ENCODE measurements around the gene SCRN2. TPM values are rescaled to one million over a fixed set of nuclear protein-coding genes. Genes with fewer than 3 reads are reported as not detected.

SCRN2 gene
- total RNA-seq: 10 to 100 TPM; 20.6 to 21.0 TPM

DNA sequence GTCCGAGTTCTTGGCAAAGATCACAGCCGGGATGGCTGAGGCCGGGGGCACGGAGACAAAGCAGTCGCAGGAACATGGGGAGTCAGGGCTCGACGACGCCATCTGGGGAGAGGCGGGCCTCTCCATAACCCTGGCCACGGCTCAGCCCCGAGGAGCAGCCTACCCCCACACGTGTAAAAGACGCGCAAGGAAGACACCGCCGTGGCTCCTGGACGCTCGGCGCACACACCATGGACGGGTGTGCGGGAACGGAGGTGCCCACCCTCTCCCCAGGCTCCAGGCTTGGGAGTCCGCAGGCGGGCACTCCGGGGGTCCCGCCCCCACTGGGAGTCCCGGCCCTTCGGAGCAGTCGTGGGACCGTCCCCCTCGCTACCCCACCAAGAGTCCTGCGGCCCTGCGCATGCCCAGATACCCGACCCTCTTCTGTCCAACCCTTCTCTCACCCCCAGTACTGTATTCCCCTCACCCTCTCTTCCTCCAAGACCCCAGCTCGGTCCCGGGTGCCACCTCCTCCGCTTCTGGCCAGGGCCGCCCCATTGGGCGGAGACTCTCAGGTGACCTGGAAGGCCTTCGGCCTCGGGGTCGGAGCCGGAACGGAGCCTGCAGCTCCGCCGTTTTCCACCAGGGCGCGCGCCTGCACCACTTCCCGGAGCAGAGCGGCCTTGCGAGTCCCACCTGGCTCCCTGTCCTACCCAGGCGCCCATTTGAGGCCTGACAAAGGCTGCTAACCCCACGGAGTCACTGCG lies at the start of gene SCRN2:
TSS of gene SCRN2 (minus strand) at position 532 of the 746 bp plus-strand sequence. CDS start at position 102, 430 bp downstream.
- DNase-seq: peak; percentile 95
- POLR2A ChIA-PET: interaction anchor here (0.7 to 2.3 kb wide), 5 partner anchors 9 to 100 kb away, joined by 3 to 15 read pairs (median 6); partner anchors contain the start of genes LRRC46, MRPL10, PNPO and SP2
- peaks cover 30% of the 10 kb centered on the region for H3K4me1 Mint-ChIP-seq (ENCODE audit: low read depth)
- H3K36me3 Mint-ChIP-seq: peaks cover 1% of the 10 kb centered on the region
- no peaks in the 10 kb centered on the region for H3K9me3 Mint-ChIP-seq
- peak within 1 kb of the TSS; percentile 70 for H3K27ac Mint-ChIP-seq
- H3K27me3 Mint-ChIP-seq: peaks cover 15% of the 10 kb centered on the region
- intact Hi-C loops (cut with micrococcal nuclease): loop anchor here (1.0 to 10.0 kb wide), 4 partner anchors 49 to 264 kb away; partner anchors contain the start of genes CBX1, SNX11 and SP2
- CTCF ChIA-PET: interaction anchor here (0.5 to 18.4 kb wide), 22 partner anchors 10 to 171 kb away, joined by 3 to 672 read pairs (median 4); partner anchors contain the start of genes CDK5RAP3, LRRC46, MRPL10 and PNPO
- H3K4me3 Mint-ChIP-seq: peak within 1 kb of the TSS; percentile 91

GRCh38 chr17:47889734-47890529 lies 48.9 kb upstream of the SCRN2 start:
- no peaks in the 10 kb centered on the region for H3K9me3 Mint-ChIP-seq
- H3K4me1 Mint-ChIP-seq (ENCODE audit: low read depth): peaks cover 17% of the 10 kb centered on the region
- H3K27me3 Mint-ChIP-seq: no peaks in the 10 kb centered on the region
- intact Hi-C loops (cut with micrococcal nuclease): loop anchor here (1.0 kb wide), 1 partner anchor 49 kb away; the partner anchor contains the start of gene SCRN2
- ChIA-PET POLR2A (interaction anchor here (1.0 kb wide), 1 partner anchor 49 kb away, joined by 3 read pairs; the partner anchor contains the start of gene SCRN2), CTCF (interaction anchor here (0.5 to 15.7 kb wide), 31 partner anchors 8 to 649 kb away, joined by 3 to 672 read pairs (median 4); partner anchors contain the start of genes CDK5RAP3, LRRC46, MRPL10 and OSBPL7)
- H3K36me3 Mint-ChIP-seq: no peaks in the 10 kb centered on the region
- H3K27ac Mint-ChIP-seq: no peak overlapping the region
- H3K4me3 Mint-ChIP-seq: no peak overlapping the region
- peak; percentile 94 for DNase-seq

DNA sequence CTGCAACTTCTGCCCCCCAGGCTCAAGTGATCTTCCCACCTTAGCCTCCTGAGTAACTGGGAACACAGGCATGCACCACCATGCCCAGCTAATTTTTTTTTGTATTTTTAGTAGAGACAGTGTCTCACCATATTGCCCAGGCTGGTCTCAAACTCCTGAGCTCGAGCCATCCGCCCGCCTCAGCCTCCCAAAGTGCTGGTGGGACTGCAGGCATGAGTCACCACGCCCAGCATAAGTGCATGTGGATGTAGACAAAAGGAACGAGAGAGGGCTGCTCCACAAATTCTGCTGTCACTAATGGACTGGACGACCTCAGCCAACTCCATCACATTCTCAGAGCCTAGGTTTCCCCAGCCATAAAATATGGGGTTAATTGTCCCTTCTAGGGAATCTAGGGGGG lies 47.2 kb upstream of the SCRN2 start:
- Mint-ChIP-seq H3K36me3 (no peaks in the 10 kb centered on the region), H3K4me1 (ENCODE audit: low read depth) (peaks cover 17% of the 10 kb centered on the region), H3K27me3 (no peaks in the 10 kb centered on the region), H3K9me3 (no peaks in the 10 kb centered on the region), H3K4me3 (no peak overlapping the region), H3K27ac (no peak overlapping the region)
- ChIA-PET POLR2A (interaction anchor here (0.7 kb wide), 1 partner anchor 46 kb away, joined by 4 read pairs; no protein-coding TSS in a partner anchor), CTCF (interaction anchor here (0.7 to 15.7 kb wide), 5 partner anchors 17 to 105 kb away, joined by 3 to 672 read pairs (median 5); partner anchors contain the start of genes SCRN2 and SP6)
- intact Hi-C loops (cut with micrococcal nuclease): no loop called here
- no peak for DNase-seq

- Mint-ChIP-seq H3K4me3 (no peak overlapping the region), H3K27me3 (peaks cover under 1% of the 10 kb centered on the region), H3K4me1 (ENCODE audit: low read depth) (peaks cover 25% of the 10 kb centered on the region), H3K9me3 (no peaks in the 10 kb centered on the region), H3K27ac (no peak overlapping the region), H3K36me3 (no peaks in the 10 kb centered on the region)
- CTCF ChIA-PET: interaction anchor here (0.6 to 15.7 kb wide), 6 partner anchors 8 to 154 kb away, joined by 3 to 672 read pairs (median 3); partner anchors contain the start of genes OSBPL7, SCRN2 and SP6
- POLR2A ChIA-PET: interaction anchor here (0.6 kb wide), 1 partner anchor 135 kb away, joined by 3 read pairs; no protein-coding TSS in a partner anchor
- no peak for DNase-seq
- intact Hi-C loops (cut with micrococcal nuclease): no loop called here
These were observed 44.0 kb upstream of the SCRN2 start for GRCh38 chr17:47884905-47885730.

DNA sequence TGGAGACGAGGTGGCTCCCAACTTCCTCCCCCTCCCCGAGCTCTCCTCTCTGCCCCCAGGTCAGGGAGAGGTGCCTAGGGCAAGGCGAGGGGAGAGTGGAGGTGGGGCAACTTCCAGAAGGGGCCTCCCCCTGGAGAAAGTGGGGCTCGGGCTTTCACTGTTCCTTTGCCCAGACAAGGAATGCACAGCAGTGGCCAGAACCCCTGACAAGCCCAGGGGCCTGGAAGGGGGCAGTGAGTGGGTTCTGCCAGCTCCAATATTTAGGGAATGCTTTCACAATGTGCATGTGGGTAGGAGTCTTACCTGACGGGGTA lies 43.3 kb upstream of the SCRN2 start:
- ChIA-PET POLR2A (no interaction called here), CTCF (interaction anchor here (1.1 to 15.7 kb wide), 5 partner anchors 8 to 153 kb away, joined by 3 to 672 read pairs (median 3); partner anchors contain the start of genes OSBPL7, SCRN2 and SP6)
- H3K4me3 Mint-ChIP-seq: no peak overlapping the region
- DNase-seq: no peak
- H3K9me3 Mint-ChIP-seq: no peaks in the 10 kb centered on the region
- H3K4me1 Mint-ChIP-seq (ENCODE audit: low read depth): peaks cover 25% of the 10 kb centered on the region
- peaks cover 1% of the 10 kb centered on the region for H3K27me3 Mint-ChIP-seq
- intact Hi-C loops (cut with micrococcal nuclease): no loop called here
- no peaks in the 10 kb centered on the region for H3K36me3 Mint-ChIP-seq
- no peak overlapping the region for H3K27ac Mint-ChIP-seq

- POLR2A ChIA-PET: no interaction called here
- H3K4me1 Mint-ChIP-seq (ENCODE audit: low read depth): peaks cover 29% of the 10 kb centered on the region
These were observed 42.7 kb upstream of the SCRN2 start for GRCh38 chr17:47883589-47884426.

DNA sequence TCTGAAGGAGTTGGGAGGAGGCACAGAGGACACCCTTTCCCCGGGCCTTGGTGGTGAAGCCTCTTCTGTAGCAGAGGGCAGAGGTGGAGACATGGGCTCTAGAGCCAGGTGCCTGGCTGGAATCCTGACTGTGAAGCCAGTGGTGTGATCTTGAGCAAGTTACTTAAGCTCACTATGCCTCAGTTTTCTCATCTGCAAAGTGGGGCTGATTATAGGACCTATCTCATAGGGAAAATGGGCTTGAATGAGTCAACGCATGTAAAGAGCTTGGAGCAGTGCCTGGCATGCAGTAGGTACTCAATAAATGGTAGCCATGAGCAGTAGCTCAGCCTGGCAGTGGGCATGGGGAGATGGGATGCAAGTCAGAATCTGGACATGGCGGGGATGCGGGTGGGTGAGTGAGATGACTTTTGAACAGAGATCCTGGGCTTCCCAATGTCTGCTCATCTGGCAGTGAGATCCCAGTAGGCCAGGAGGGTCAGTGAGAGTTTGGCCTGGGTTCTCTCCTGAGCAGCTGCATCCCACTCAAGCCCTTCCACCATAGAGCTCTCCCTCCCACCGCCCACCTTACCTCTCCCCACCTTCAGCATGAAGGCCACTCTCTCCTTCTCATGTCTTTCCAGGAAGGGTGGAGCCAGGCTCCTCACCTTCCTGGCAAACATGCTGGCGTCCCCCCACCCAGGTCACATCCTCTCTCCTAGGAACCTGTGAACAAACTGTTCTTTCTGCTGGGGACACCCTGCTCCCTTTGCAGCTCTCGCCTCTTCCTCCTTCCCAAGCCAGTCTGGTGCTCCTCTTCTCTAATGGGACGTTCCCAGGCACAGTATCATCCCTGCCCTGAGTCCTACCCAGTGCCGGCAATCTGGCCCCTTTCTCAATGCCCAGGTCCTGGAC lies 41.9 kb upstream of the SCRN2 start:
- peaks cover 8% of the 10 kb centered on the region for H3K27me3 Mint-ChIP-seq
- ChIA-PET CTCF (interaction anchor here (0.7 to 15.7 kb wide), 3 partner anchors 14 to 87 kb away, joined by 3 to 672 read pairs (median 3); partner anchors contain the start of genes SCRN2 and SP6), POLR2A (no interaction called here)
- H3K4me1 Mint-ChIP-seq (ENCODE audit: low read depth): peaks cover 29% of the 10 kb centered on the region
- no peaks in the 10 kb centered on the region for H3K9me3 Mint-ChIP-seq
- no peak for DNase-seq
- no peak overlapping the region for H3K4me3 Mint-ChIP-seq
- no peak overlapping the region for H3K27ac Mint-ChIP-seq
- intact Hi-C loops (cut with micrococcal nuclease): no loop called here
- H3K36me3 Mint-ChIP-seq: no peaks in the 10 kb centered on the region

More at GRCh38 chr17:47883589-47884426, 42.7 kb upstream of the SCRN2 start:
- Mint-ChIP-seq H3K36me3 (no peaks in the 10 kb centered on the region), H3K4me3 (no peak overlapping the region), H3K27ac (no peak overlapping the region), H3K27me3 (peaks cover 5% of the 10 kb centered on the region), H3K9me3 (no peaks in the 10 kb centered on the region)
- intact Hi-C loops (cut with micrococcal nuclease): no loop called here
- CTCF ChIA-PET: interaction anchor here (1.1 to 15.7 kb wide), 5 partner anchors 9 to 152 kb away, joined by 3 to 672 read pairs (median 3); partner anchors contain the start of genes OSBPL7, SCRN2 and SP6
- no peak for DNase-seq

- POLR2A ChIA-PET: no interaction called here
- no peak overlapping the region for H3K27ac Mint-ChIP-seq
- H3K9me3 Mint-ChIP-seq: no peaks in the 10 kb centered on the region
- CTCF ChIA-PET: interaction anchor here (0.7 to 15.7 kb wide), 4 partner anchors 8 to 88 kb away, joined by 3 to 672 read pairs (median 4); partner anchors contain the start of genes SCRN2 and SP6
- DNase-seq: no peak
- intact Hi-C loops (cut with micrococcal nuclease): no loop called here
- H3K27me3 Mint-ChIP-seq: peaks cover 8% of the 10 kb centered on the region
- peaks cover 29% of the 10 kb centered on the region for H3K4me1 Mint-ChIP-seq (ENCODE audit: low read depth)
- no peak overlapping the region for H3K4me3 Mint-ChIP-seq
- no peaks in the 10 kb centered on the region for H3K36me3 Mint-ChIP-seq
These were observed 41.2 kb upstream of the SCRN2 start for GRCh38 chr17:47882247-47882646.

GRCh38 chr17:47879776-47880454 lies 38.8 kb upstream of the SCRN2 start:
- DNase-seq: no peak
- ChIA-PET POLR2A (interaction anchor here (1.0 kb wide), 1 partner anchor 16 kb away, joined by 3 read pairs; no protein-coding TSS in a partner anchor), CTCF (interaction anchor here (0.8 to 2.1 kb wide), 4 partner anchors 9 to 39 kb away, joined by 3 to 10 read pairs (median 5); partner anchors contain the start of gene SCRN2)
- H3K36me3 Mint-ChIP-seq: no peaks in the 10 kb centered on the region
- intact Hi-C loops (cut with micrococcal nuclease): no loop called here
- H3K4me3 Mint-ChIP-seq: no peak overlapping the region
- H3K27me3 Mint-ChIP-seq: peaks cover 16% of the 10 kb centered on the region
- peaks cover 20% of the 10 kb centered on the region for H3K4me1 Mint-ChIP-seq (ENCODE audit: low read depth)
- no peak overlapping the region for H3K27ac Mint-ChIP-seq
- H3K9me3 Mint-ChIP-seq: no peaks in the 10 kb centered on the region

Measured in activated CD4-positive, alpha-beta memory T cell treated with anti-CD3 and anti-CD28 coated beads for 36 hours (primary cell).